SIG-M5 treated with dmso at 0.1 percent for 504 hours (cell line): Measurements from ENCODE around the gene MPG.
"Not testable (repeated sequence)": the region's sequence is repeated elsewhere in the genome, so short reads cannot be mapped to it uniquely, and the experiment has no call there.

Source experiments
- DNase-seq: peaks from one replicate; lab custom pipeline; 2025; ENCODE audit not compliant: unreplicated experiment; lab: John Stamatoyannopoulos, UW

Gene MPG

GRCh38 chr16:112153-112840 is 34.3 kb downstream of the MPG start:
- DNase-seq: no peak

- no peak for DNase-seq
Observed at GRCh38 chr16:114327-114726, 36.3 kb downstream of the MPG start.

- no peak for DNase-seq
Observed at GRCh38 chr16:116015-116414, 38.0 kb downstream of the MPG start.

- DNase-seq: peak; percentile 27
Observed at GRCh38 chr16:117379-118365, 39.6 kb downstream of the MPG start.

- no peak for DNase-seq
Observed at GRCh38 chr16:118857-119256, 40.8 kb downstream of the MPG start.

- DNase-seq: no peak
Observed at GRCh38 chr16:119295-119694, 41.3 kb downstream of the MPG start.

GRCh38 chr16:119835-120491 is 41.9 kb downstream of the MPG start:
- DNase-seq: no peak

- no peak for DNase-seq
Observed at GRCh38 chr16:120756-121155, 42.7 kb downstream of the MPG start.

- no peak for DNase-seq
Observed at GRCh38 chr16:122361-122760, 44.3 kb downstream of the MPG start.

GRCh38 chr16:123558-124350 is 45.7 kb downstream of the MPG start:
- DNase-seq: not testable (repeated sequence)

- DNase-seq: no peak
Observed at GRCh38 chr16:125011-125410, 47.0 kb downstream of the MPG start.

- DNase-seq: no peak
Observed at GRCh38 chr16:129075-129474, 51.0 kb downstream of the MPG start.

- DNase-seq: no peak
Observed at GRCh38 chr16:130533-131173, 52.6 kb downstream of the MPG start.

- DNase-seq: no peak
Observed at GRCh38 chr16:132120-132519, 54.1 kb downstream of the MPG start.

- DNase-seq: no peak
Observed at GRCh38 chr16:133716-134115, 55.7 kb downstream of the MPG start.
